Liver (tissue), 3 donors: ENCODE results near the gene ARFRP1.

ENCODE experiments used
- ATF3 ChIP-seq: IDR thresholded peaks from 2 replicates; pipeline ENCODE4 v1.6.1; 2016; ENCODE audit warnings: antibody characterized with exemption
- CTCF ChIP-seq: fragments of 150-350 bp; IDR thresholded peaks from 2 replicates; pipeline ENCODE4 v1.5.1; 2017; ENCODE audit warnings: improper control_type of control experiment, low read depth, low read length; ENCODE audit not compliant: missing input control
- donor health status: healthy.
- donor health status: healthy.

- TF ChIP-seq CTCF, result no peak
- TF ChIP-seq ATF3, result no peak
Observed at GRCh38 chr20:63693083-63693732, 14.6 kb downstream of the ARFRP1 start.
